AG04450 (cell line): ENCODE measurements around the gene RAB3GAP1. TPM values are rescaled to one million over a fixed set of nuclear protein-coding genes. Genes with fewer than 3 reads are reported as not detected.

Source experiments
- CTCF ChIA-PET: fragments of 300-600, 350-600 bp; formaldehyde crosslinking; extraction: SDS; loops from one replicate; lab custom pipeline; 2022; ENCODE audit warnings: antibody characterized with exemption, inconsistent platforms; lab: Charles Lee
- POLR2A ChIA-PET: fragments of 350-600 bp; formaldehyde crosslinking; extraction: SDS; loops from one replicate; lab custom pipeline; 2021; ENCODE audit warnings: antibody characterized with exemption, inconsistent platforms; lab: Yijun Ruan, JAX
- DNase-seq: peaks from one replicate; pipeline ENCODE4 v3.0.0-alpha.2; 2011; ENCODE audit warnings: low read depth, low spot score
- H3K27ac ChIP-seq: one replicate; pipeline ENCODE4 v1.5.1; 2012; ENCODE audit warnings: low read depth, low read length, control low read depth
- H3K27me3 ChIP-seq: one replicate; pipeline ENCODE4 v1.6.0; 2012; ENCODE audit warnings: low read length; ENCODE audit not compliant: control insufficient read depth, insufficient read depth
- H3K4me3 ChIP-seq: 2 replicates; pipeline ENCODE4 v1.5.1; 2011; ENCODE audit warnings: mild to moderate bottlenecking, low read depth, low read length, control low read depth
- H3K9me3 ChIP-seq: 2 replicates; pipeline ENCODE4 v1.5.1; 2012; ENCODE audit warnings: low read length; ENCODE audit not compliant: control insufficient read depth, insufficient read depth
- polyA plus RNA-seq: library from polyadenylated mRNA; depleted of rRNA; stranded (reverse); fragments of >200 nt; gene quantifications from 2 replicates; pipeline ENCODE4 v1.2.3, GENCODE V29; 2011
- TF ChIP-seq, protein P1 (sequence below): IDR thresholded peaks from 2 replicates; pipeline ENCODE4 v1.5.1; 2011; ENCODE audit warnings: low read depth, low read length, control low read depth, inconsistent platforms

The RAB3GAP1 gene
- polyA plus RNA-seq, 1 experiment, result 47.5 TPM

GRCh38 chr2:135009339-135009738 is 42.8 kb upstream of the RAB3GAP1 start:
- POLR2A ChIA-PET, result no interaction called here
- Histone ChIP-seq H3K27me3 (peaks cover 7% of the 10 kb centered on the region), H3K4me3 (no peak overlapping the region), H3K27ac (no peak overlapping the region), H3K9me3 (no peaks in the 10 kb centered on the region)
- no peak for DNase-seq
- CTCF ChIA-PET, result no interaction called here
- TF ChIP-seq, protein P1, sequence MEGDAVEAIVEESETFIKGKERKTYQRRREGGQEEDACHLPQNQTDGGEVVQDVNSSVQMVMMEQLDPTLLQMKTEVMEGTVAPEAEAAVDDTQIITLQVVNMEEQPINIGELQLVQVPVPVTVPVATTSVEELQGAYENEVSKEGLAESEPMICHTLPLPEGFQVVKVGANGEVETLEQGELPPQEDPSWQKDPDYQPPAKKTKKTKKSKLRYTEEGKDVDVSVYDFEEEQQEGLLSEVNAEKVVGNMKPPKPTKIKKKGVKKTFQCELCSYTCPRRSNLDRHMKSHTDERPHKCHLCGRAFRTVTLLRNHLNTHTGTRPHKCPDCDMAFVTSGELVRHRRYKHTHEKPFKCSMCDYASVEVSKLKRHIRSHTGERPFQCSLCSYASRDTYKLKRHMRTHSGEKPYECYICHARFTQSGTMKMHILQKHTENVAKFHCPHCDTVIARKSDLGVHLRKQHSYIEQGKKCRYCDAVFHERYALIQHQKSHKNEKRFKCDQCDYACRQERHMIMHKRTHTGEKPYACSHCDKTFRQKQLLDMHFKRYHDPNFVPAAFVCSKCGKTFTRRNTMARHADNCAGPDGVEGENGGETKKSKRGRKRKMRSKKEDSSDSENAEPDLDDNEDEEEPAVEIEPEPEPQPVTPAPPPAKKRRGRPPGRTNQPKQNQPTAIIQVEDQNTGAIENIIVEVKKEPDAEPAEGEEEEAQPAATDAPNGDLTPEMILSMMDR, result no peak

- TF ChIP-seq, protein P1, result no peak
- ChIA-PET POLR2A (no interaction called here), CTCF (interaction anchor here (0.6 to 0.7 kb wide), 2 partner anchors 138 to 699 kb away, joined by 4 to 5 read pairs; no protein-coding TSS in a partner anchor)
- no peaks in the 10 kb centered on the region for H3K9me3 ChIP-seq
- no peak overlapping the region for H3K4me3 ChIP-seq
- H3K27me3 ChIP-seq, result no peaks in the 10 kb centered on the region
- no peak for DNase-seq
- H3K27ac ChIP-seq, result no peak overlapping the region
These were observed 41.7 kb upstream of the RAB3GAP1 start for GRCh38 chr2:135010200-135010942.

DNA sequence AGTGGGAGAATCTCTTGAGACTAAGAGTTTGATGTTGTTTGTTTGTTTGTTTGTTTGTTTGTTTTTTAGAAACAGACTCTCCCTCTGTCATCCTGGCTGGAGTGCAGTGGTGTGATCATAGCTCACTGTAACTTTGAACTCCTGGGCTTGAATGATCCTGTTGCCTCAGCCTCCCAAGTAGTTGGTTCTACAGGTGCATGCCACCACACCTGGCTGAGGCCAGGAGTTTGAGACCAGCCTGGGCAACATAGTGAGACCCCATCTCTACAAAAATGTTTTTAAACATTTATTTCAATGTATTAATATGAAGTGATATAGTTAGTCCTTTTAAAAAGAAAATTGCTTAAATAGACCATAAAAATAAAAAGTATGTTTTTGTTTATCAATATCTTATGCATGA is 40.5 kb upstream of the RAB3GAP1 start:
- TF ChIP-seq, protein P1, result no peak
- POLR2A ChIA-PET, result no interaction called here
- CTCF ChIA-PET, result interaction anchor here (0.7 kb wide), 1 partner anchor 701 kb away, joined by 4 read pairs; no protein-coding TSS in a partner anchor

GRCh38 chr2:135021618-135022017 is 30.5 kb upstream of the RAB3GAP1 start:
- Histone ChIP-seq H3K27me3 (peaks cover 5% of the 10 kb centered on the region), H3K4me3 (no peak overlapping the region), H3K9me3 (no peaks in the 10 kb centered on the region), H3K27ac (no peak overlapping the region)
- TF ChIP-seq, protein P1, result no peak
- CTCF ChIA-PET, result interaction anchor here (1.9 kb wide), 1 partner anchor 17 kb away, joined by 9 read pairs; no protein-coding TSS in a partner anchor
- DNase-seq, result no peak
- POLR2A ChIA-PET, result no interaction called here

More for the DNA sequence above, 40.5 kb upstream of the RAB3GAP1 start:
- Histone ChIP-seq H3K4me3 (no peak overlapping the region), H3K9me3 (no peaks in the 10 kb centered on the region), H3K27ac (no peak overlapping the region), H3K27me3 (no peaks in the 10 kb centered on the region)
- no peak for DNase-seq
